ENCODE data around the gene FBRSL1. TPM values are rescaled to one million over a fixed set of nuclear protein-coding genes. Genes with fewer than 3 reads are reported as not detected.
"Not testable (repeated sequence)": the region's sequence is repeated elsewhere in the genome, so short reads cannot be mapped to it uniquely, and the experiment has no call there.

Gene FBRSL1
- total RNA-seq, 4 donors from 2014 or later, result 5.9 to 34.3 (median 23.4) TPM

DNA sequence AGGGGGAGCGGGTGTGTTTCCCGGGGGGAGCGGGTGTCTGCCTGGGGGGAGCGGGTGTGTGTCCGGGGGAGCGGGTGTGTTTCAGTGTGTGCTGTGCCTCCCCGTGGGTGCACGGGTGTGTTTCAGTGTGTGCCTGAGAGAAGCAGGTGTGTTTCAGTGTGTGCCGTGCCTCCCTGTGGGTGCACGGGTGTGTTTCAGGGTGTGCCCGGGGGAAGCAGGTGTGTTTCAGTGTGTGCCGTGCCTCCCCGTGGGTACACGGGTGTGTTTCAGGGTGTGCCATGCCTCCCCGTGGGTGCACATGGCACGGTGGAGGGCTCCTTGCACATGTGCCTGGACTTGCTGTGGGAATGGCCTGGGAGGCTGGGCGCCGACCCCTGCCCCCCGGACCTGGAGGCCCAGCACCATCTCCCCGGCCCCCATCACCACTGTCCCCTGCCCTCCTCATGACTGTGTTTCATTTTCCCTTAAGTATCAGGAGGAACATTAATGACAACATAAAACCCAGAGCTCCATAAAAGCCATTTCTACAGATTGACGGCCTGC is 38.7 kb downstream of the FBRSL1 start:
- no peaks in the 10 kb centered on the region for H3K9me3 ChIP-seq
- H3K27ac ChIP-seq, result no peak overlapping the region
- intact Hi-C loops (cut with DNase I), result loop anchor here (5.0 kb wide), 1 partner anchor 111 kb away; no protein-coding TSS in a partner anchor
- no peak for DNase-seq
- H3K36me3 ChIP-seq, result peaks cover 0 to 38% (median 7%) of the 10 kb centered on the region in 3 donors
- TF ChIP-seq POLR2A (IDR thresholded peaks at IDR 0.05), result no peak
- TF ChIP-seq, protein P1, sequence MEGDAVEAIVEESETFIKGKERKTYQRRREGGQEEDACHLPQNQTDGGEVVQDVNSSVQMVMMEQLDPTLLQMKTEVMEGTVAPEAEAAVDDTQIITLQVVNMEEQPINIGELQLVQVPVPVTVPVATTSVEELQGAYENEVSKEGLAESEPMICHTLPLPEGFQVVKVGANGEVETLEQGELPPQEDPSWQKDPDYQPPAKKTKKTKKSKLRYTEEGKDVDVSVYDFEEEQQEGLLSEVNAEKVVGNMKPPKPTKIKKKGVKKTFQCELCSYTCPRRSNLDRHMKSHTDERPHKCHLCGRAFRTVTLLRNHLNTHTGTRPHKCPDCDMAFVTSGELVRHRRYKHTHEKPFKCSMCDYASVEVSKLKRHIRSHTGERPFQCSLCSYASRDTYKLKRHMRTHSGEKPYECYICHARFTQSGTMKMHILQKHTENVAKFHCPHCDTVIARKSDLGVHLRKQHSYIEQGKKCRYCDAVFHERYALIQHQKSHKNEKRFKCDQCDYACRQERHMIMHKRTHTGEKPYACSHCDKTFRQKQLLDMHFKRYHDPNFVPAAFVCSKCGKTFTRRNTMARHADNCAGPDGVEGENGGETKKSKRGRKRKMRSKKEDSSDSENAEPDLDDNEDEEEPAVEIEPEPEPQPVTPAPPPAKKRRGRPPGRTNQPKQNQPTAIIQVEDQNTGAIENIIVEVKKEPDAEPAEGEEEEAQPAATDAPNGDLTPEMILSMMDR (IDR thresholded peaks at IDR 0.05), result no peak
- peaks cover 0 to 6% (median 0%) of the 10 kb centered on the region in 4 donors for H3K27me3 ChIP-seq
- 88 to 94% methylated on average over 1 to 4 of the region's 21 CpGs for WGBS, 2 donors
- H3K4me1 ChIP-seq, result peaks cover 12 to 22% (median 16%) of the 10 kb centered on the region in 3 donors
- no peak overlapping the region for H3K4me3 ChIP-seq

DNA sequence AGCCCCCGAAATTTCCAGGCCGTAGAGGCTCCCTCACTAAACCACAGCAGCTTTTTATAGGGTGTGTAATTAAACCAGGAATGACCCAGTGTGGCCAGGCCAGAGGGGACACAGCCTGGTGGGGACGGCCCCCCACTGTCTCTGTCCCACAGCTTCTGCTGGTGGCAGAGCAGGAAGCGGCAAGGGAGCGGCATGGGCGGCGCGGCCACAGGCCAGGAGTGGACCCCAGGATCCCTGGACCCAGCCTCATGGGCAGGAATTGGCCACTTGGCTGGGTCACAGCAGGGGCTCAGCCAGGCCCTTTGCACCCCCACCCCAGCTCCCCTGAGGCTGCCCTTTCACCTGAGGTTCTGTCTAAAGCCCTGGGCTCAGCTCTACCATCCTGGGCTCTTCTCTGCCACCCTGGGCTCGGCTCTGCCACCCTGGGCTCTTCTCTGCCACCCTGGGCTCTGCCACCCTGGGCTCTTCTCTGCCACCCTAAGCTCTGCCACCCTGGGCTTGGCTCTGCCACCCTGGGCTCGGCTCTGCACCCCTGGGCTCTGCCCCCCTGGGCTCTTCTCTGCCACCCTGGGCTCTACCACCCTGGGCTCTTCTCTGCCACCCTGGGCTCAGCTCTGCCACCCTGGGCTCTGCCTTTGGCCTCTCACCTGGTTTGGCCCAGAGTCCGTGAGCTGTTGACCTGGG is 39.3 kb downstream of the FBRSL1 start:
- Histone ChIP-seq H3K9me3 (no peaks in the 10 kb centered on the region), H3K27ac (no peak overlapping the region), H3K27me3 (peaks cover 0 to 5% (median 0%) of the 10 kb centered on the region in 4 donors), H3K4me1 (peaks cover 6 to 15% (median 9%) of the 10 kb centered on the region in 3 donors), H3K4me3 (no peak overlapping the region), H3K36me3 (peaks cover 0 to 41% (median 7%) of the 10 kb centered on the region in 3 donors)
- WGBS, 2 donors, result 96 to 97% methylated on average over 8 of the region's 11 CpGs
- intact Hi-C loops (cut with DNase I), result loop anchor here (5.0 kb wide), 1 partner anchor 112 kb away; no protein-coding TSS in a partner anchor
- no peak for DNase-seq
- TF ChIP-seq, protein P1 (IDR thresholded peaks at IDR 0.05), result no peak
- TF ChIP-seq POLR2A (IDR thresholded peaks at IDR 0.05), result no peak

DNA sequence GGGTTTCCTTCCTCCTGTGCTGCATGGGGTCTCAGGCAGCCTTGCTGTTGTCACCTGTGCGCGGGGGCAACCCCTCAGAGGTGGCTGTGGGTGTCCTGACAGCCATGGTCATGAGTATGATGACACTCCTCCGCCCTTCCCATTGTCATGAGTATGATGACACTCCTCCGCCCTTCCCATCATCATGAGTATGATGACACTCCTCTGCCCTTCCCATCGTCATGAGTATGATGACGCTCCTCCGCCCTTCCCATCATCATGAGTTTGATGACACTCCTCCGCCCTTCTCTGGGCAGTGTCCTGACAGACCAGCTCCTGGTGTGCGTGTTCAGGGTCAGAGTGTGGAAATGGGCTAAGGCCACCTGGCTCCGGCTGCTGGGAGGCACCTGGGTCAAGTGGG is 40.0 kb downstream of the FBRSL1 start:
- H3K27ac ChIP-seq, result no peak overlapping the region
- intact Hi-C loops (cut with DNase I), result loop anchor here (5.0 kb wide), 1 partner anchor 113 kb away; no protein-coding TSS in a partner anchor
- peaks cover 0 to 46% (median 7%) of the 10 kb centered on the region in 3 donors for H3K36me3 ChIP-seq
- TF ChIP-seq POLR2A (IDR thresholded peaks at IDR 0.05), result no peak
- TF ChIP-seq, protein P1 (IDR thresholded peaks at IDR 0.05), result no peak
- peaks cover 0 to 9% (median 5%) of the 10 kb centered on the region in 3 donors for H3K4me1 ChIP-seq
- no peak for DNase-seq
- 67 to 96% methylated on average over 7 to 8 of the region's 10 CpGs for WGBS, 2 donors
- no peaks in the 10 kb centered on the region for H3K9me3 ChIP-seq
- H3K4me3 ChIP-seq, result no peak overlapping the region
- H3K27me3 ChIP-seq, result peaks cover 0 to 5% (median 0%) of the 10 kb centered on the region in 4 donors

DNA sequence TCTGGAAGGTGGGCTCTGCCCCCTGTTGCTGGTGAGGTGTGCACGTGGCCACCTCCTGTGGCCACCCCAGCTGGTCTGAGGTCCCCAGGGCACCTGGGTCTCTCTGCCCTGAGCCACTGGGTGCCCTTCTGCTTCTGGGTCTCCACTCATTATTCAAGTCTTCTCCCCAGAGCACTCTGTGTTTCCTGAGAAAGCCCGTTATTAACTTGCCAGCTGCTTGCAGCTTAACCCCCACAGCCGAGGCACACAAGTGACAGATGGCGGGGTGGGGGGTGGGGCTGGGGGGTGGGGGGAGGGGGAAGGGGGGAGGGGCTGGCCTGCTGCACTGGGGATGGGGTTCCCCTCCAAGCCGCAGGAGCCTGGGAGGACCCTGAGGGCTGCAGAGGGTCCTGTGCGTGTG is 40.5 kb downstream of the FBRSL1 start:
- Histone ChIP-seq H3K4me1 (peaks cover 0 to 4% (median 2%) of the 10 kb centered on the region in 3 donors), H3K9me3 (no peaks in the 10 kb centered on the region), H3K4me3 (no peak overlapping the region), H3K27ac (no peak overlapping the region), H3K27me3 (peaks cover 0 to 5% (median 0%) of the 10 kb centered on the region in 4 donors), H3K36me3 (peaks cover 0 to 46% (median 7%) of the 10 kb centered on the region in 3 donors)
- no peak for DNase-seq
- intact Hi-C loops (cut with DNase I), result no loop called here
- no peak for TF ChIP-seq POLR2A (IDR thresholded peaks at IDR 0.05)
- TF ChIP-seq, protein P1 (IDR thresholded peaks at IDR 0.05), result no peak
- WGBS, 2 donors, result 63 to 67% methylated on average over 1 of the region's 6 CpGs

DNA sequence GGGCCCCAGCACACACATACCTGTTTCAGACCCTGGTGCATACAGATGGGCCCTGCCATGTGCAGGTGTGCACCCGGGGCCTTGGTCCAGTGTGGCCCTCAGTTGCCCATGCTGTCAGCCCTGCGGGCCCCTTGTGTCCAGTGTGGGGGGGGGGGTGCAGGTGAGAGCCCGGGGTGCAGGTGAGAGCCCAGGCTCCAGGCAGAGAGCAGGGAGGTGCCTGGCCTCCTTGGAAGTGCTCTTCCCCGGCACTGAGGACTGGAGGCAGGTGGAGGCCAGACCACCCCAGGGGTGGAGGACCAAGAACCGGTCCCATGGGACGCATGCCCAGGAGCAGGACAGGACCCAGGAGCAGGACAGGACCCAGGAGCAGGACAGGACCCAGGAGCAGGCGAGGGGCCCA is 40.9 kb downstream of the FBRSL1 start:
- Histone ChIP-seq H3K36me3 (peaks cover 0 to 42% (median 4%) of the 10 kb centered on the region in 3 donors), H3K4me3 (no peak overlapping the region), H3K27me3 (peaks cover 0 to 5% (median 0%) of the 10 kb centered on the region in 4 donors), H3K4me1 (peaks cover 0 to 4% (median 0%) of the 10 kb centered on the region in 3 donors), H3K9me3 (no peaks in the 10 kb centered on the region), H3K27ac (no peak overlapping the region)
- TF ChIP-seq POLR2A (IDR thresholded peaks at IDR 0.05), result no peak
- TF ChIP-seq, protein P1 (IDR thresholded peaks at IDR 0.05), result no peak
- 93 to 100% methylated on average over 1 to 3 of the region's 7 CpGs for WGBS, 2 donors
- no peak for DNase-seq
- intact Hi-C loops (cut with DNase I), result no loop called here

DNA sequence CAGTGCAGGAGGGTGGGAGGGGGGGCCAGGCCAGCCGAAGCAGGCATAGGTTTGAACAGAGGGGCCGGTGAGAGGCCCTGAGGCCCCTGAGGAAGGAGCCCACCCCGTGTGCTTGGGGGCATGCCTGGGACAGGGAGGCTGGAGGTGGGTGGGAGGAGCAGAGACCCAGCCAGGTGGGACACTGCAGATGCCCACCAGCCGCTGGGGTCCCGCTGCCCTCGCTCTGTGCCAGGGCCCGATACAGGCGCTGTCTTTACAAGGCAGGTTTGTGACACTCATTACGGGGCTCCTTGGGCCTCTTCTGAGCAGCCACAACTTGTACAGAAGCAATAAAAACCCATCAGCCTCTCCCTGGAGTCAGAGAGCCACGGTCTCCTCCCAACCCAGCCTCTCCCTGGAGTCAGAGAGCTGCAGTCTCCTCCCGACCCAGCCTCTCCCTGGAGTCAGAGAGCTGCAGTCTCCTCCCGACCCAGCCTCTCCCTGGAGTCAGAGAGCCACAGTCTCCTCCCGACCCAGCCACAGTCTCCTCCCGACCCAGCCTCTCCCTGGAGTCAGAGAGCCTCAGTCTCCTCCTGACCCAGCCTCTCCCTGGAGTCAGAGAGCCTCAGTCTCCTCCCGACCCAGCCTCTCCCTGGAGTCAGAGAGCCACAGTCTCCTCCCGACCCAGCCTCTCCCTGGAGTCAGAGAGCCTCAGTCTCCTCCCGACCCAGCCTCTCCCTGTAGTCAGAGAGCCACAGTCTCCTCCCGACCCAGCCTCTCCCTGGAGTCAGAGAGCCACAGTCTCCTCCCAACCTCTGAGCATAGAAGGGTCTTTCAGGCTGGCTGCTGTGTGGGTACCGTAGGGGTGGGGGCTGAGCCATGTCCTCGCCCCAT is 43.0 kb downstream of the FBRSL1 start:
- WGBS, 2 donors, result 87 to 98% methylated on average over 8 to 9 of the region's 20 CpGs
- intact Hi-C loops (cut with DNase I); H3K9me3 ChIP-seq; H3K27ac ChIP-seq; H3K4me1 ChIP-seq; DNase-seq; H3K27me3 ChIP-seq; H3K4me3 ChIP-seq: not testable (repeated sequence)
- H3K36me3 ChIP-seq, result peaks cover 0 to 24% (median 0%) of the 10 kb centered on the region in 3 donors
